Gastroesophageal sphincter (tissue), 4 donors: Measurements from ENCODE around the gene NFKBIA. TPM values are rescaled to one million over a fixed set of nuclear protein-coding genes. Genes with fewer than 3 reads are reported as not detected.

Experiments
- ATAC-seq: fragments of 150-250 bp; one replicate; pipeline ENCODE4 v1.9.1; 2016; ENCODE audit warnings: mild to moderate bottlenecking, moderate library complexity
- H3K27ac ChIP-seq, 4 donors: fragments of 200-600 bp; sonication (generic) in 3 of 4; 1 replicate in 3 of 4; 2 replicates in 1 of 4; pipeline ENCODE4 v1.5.1; 2016 to 2019
- H3K27me3 ChIP-seq: fragments of 200-600 bp; sonication (generic); one replicate; pipeline ENCODE4 v1.5.1; 2019
- H3K36me3 ChIP-seq, 2 donors: fragments of 200-600 bp; sonication (generic); one replicate each; pipeline ENCODE4 v1.5.1; 2019; ENCODE audit warnings: control low read depth in 1 of 2
- H3K4me1 ChIP-seq, 3 donors: fragments of 200-600 bp; sonication (generic); 1 replicate in 2 of 3; 2 replicates in 1 of 3; pipeline ENCODE4 v1.5.1; 2016 to 2019; ENCODE audit warnings: control low read depth in 2 of 3
- H3K4me3 ChIP-seq, 2 donors: fragments of 200-600 bp; sonication (generic); one replicate each; pipeline ENCODE4 v1.5.1; 2019; ENCODE audit warnings: mild to moderate bottlenecking in 1 of 2, moderate library complexity in 1 of 2
- H3K9me3 ChIP-seq, 3 donors: fragments of 200-600 bp; sonication (generic); one replicate each; pipeline ENCODE4 v1.5.1; 2017 to 2019; ENCODE audit warnings: control low read depth in 2 of 3
- CTCF ChIP-seq, 4 experiments: fragments of 200-600 bp in 2 of 4; fragments of 450-650 bp in 2 of 4; sonication (generic) in 1 of 4; IDR thresholded peaks; one replicate each; pipeline ENCODE4 v1.5.1; 2017 to 2019; ENCODE audit warnings: antibody characterized with exemption in 4 of 4, mild to moderate bottlenecking in 2 of 4, moderate library complexity in 2 of 4
- EP300 ChIP-seq: sonication (generic); formaldehyde crosslinking; IDR thresholded peaks from one replicate; pipeline ENCODE4 v1.6.1; 2017; ENCODE audit warnings: antibody characterized with exemption, mild to moderate bottlenecking
- POLR2A ChIP-seq, 2 donors: fragments of 450-650 bp; IDR thresholded peaks; one replicate each; pipeline ENCODE4 v1.6.1; 2017; ENCODE audit warnings: antibody characterized with exemption in 2 of 2, mild to moderate bottlenecking in 2 of 2, moderate library complexity in 1 of 2
- POLR2AphosphoS5 ChIP-seq: sonication (generic); formaldehyde crosslinking; IDR thresholded peaks from one replicate; pipeline ENCODE4 v1.6.1; 2017; ENCODE audit warnings: antibody characterized with exemption
- WGBS, 2 donors: methylation state at CpG; one replicate each; pipeline ENCODE4 v1.1.5; 2018; ENCODE audit warnings: low coverage in 1 of 2; 5-methylcytosine and 5-hydroxymethylcytosine counted together
- total RNA-seq, 4 donors: library from RNA; depleted of rRNA; stranded (reverse); fragments of >200 nt; gene quantifications; one replicate each; pipeline ENCODE4 v1.1.0, GENCODE V29; 2016

NFKBIA gene
- total RNA-seq, 4 donors from 2014 or later, result 285 to 493 (median 341) TPM

- Histone ChIP-seq H3K9me3 (peaks cover 0 to 9% (median 0%) of the 10 kb centered on the region in 3 donors), H3K36me3 (no peaks in the 10 kb centered on the region), H3K4me3 (no peak overlapping the region), H3K4me1 (peaks cover 0 to 4% (median 0%) of the 10 kb centered on the region in 3 donors), H3K27me3 (no peaks in the 10 kb centered on the region), H3K27ac (no peak overlapping the region)
- ATAC-seq, result no peak
- WGBS, 2 donors, result 56 to 69% methylated on average over 2 of the region's 2 CpGs
- TF ChIP-seq POLR2A (IDR thresholded peaks at IDR 0.05), result no peak
- no peak for TF ChIP-seq EP300
- TF ChIP-seq CTCF (IDR thresholded peaks at IDR 0.05), result no peak
- no peak for TF ChIP-seq POLR2AphosphoS5
Observed at GRCh38 chr14:35425850-35426249, 21.3 kb upstream of the NFKBIA start.

- Histone ChIP-seq H3K4me1 (peaks cover 0 to 16% (median 5%) of the 10 kb centered on the region in 3 donors), H3K9me3 (peaks cover 0 to 9% (median 0%) of the 10 kb centered on the region in 3 donors), H3K4me3 (no peak overlapping the region), H3K36me3 (no peaks in the 10 kb centered on the region), H3K27me3 (no peaks in the 10 kb centered on the region), H3K27ac (no peak overlapping the region)
- TF ChIP-seq EP300, result no peak
- TF ChIP-seq POLR2A (IDR thresholded peaks at IDR 0.05), result no peak
- no peak for TF ChIP-seq POLR2AphosphoS5
- TF ChIP-seq CTCF (IDR thresholded peaks at IDR 0.05), result no peak
- ATAC-seq, result no peak
Observed at GRCh38 chr14:35423621-35424020, 19.1 kb upstream of the NFKBIA start.

- Histone ChIP-seq H3K4me1 (peaks cover 0 to 35% (median 5%) of the 10 kb centered on the region in 3 donors), H3K27me3 (no peaks in the 10 kb centered on the region), H3K36me3 (no peaks in the 10 kb centered on the region), H3K27ac (peak overlapping the region in 3 of 4 donors; percentile 5 to 66 (median 42)), H3K4me3 (no peak overlapping the region), H3K9me3 (peaks cover 0 to 9% (median 0%) of the 10 kb centered on the region in 3 donors)
- WGBS, 2 donors, result 46 to 50% methylated on average over 7 of the region's 7 CpGs
- no peak for ATAC-seq
- TF ChIP-seq POLR2A (IDR thresholded peaks at IDR 0.05) (no peak), CTCF (IDR thresholded peaks at IDR 0.05) (no peak), EP300 (no peak), POLR2AphosphoS5 (no peak)
Observed at GRCh38 chr14:35420036-35420811, 15.7 kb upstream of the NFKBIA start.

- Histone ChIP-seq H3K36me3 (no peaks in the 10 kb centered on the region), H3K27ac (peak overlapping the region in 2 of 4 donors; percentile 38 to 65), H3K9me3 (peaks cover 0 to 5% (median 0%) of the 10 kb centered on the region in 3 donors), H3K27me3 (no peaks in the 10 kb centered on the region), H3K4me3 (no peak overlapping the region), H3K4me1 (peaks cover 0 to 37% (median 5%) of the 10 kb centered on the region in 3 donors)
- no peak for ATAC-seq
- TF ChIP-seq POLR2AphosphoS5, result no peak
- TF ChIP-seq EP300, result no peak
- TF ChIP-seq POLR2A (IDR thresholded peaks at IDR 0.05), result no peak
- no peak for TF ChIP-seq CTCF (IDR thresholded peaks at IDR 0.05)
- 57 to 100% methylated on average over 3 of the region's 7 CpGs for WGBS, 2 donors
Observed at GRCh38 chr14:35419429-35419841, 14.9 kb upstream of the NFKBIA start.

- 71% methylated on average over 1 to 2 of the region's 2 CpGs for WGBS, 2 donors
- no peak for ATAC-seq
- H3K4me1 ChIP-seq, result peaks cover 0 to 50% (median 5%) of the 10 kb centered on the region in 3 donors
Observed at GRCh38 chr14:35418093-35418492, 13.5 kb upstream of the NFKBIA start.

More at GRCh38 chr14:35418093-35418492, 13.5 kb upstream of the NFKBIA start:
- no peak overlapping the region for H3K4me3 ChIP-seq
- H3K27me3 ChIP-seq, result no peaks in the 10 kb centered on the region
- H3K36me3 ChIP-seq, result no peaks in the 10 kb centered on the region
- TF ChIP-seq EP300, result no peak
- TF ChIP-seq POLR2AphosphoS5, result no peak
- TF ChIP-seq CTCF (IDR thresholded peaks at IDR 0.05), result no peak
- TF ChIP-seq POLR2A (IDR thresholded peaks at IDR 0.05), result no peak
- peak overlapping the region in 1 of 4 donors; percentile 9 for H3K27ac ChIP-seq
- H3K9me3 ChIP-seq, result no peaks in the 10 kb centered on the region
